ENCODE measurements around the gene COL17A1. TPM values are rescaled to one million over a fixed set of nuclear protein-coding genes. Genes with fewer than 3 reads are reported as not detected.

The COL17A1 gene
- total RNA-seq, 1 experiment from 2014 or later: 3.5 TPM

GRCh38 chr10:104040382-104040781 is 45.3 kb downstream of the COL17A1 start:
- POLR2A ChIA-PET: no interaction called here
- intact Hi-C loops (cut with micrococcal nuclease): no loop called here

More at GRCh38 chr10:104040382-104040781, 45.3 kb downstream of the COL17A1 start:
- no peak overlapping the region for H3K27ac ChIP-seq (ENCODE audit: low read depth, low read length)
- no peaks in the 10 kb centered on the region for H3K27me3 ChIP-seq (ENCODE audit: insufficient read depth, low read length)
- TF ChIP-seq TCF7L2 (IDR thresholded peaks at IDR 0.05; ENCODE audit: borderline replicate concordance, extremely low read depth, insufficient read depth, insufficient read length) (no peak), YY1 (IDR thresholded peaks at IDR 0.05; ENCODE audit: extremely low read depth, insufficient replicate concordance, low read depth, low read length) (no peak), EGR1 (IDR thresholded peaks at IDR 0.05; ENCODE audit: low read depth) (no peak), FOSL1 (IDR thresholded peaks at IDR 0.05; ENCODE audit: low read depth) (no peak), ZBTB33 (IDR thresholded peaks at IDR 0.05; ENCODE audit: extremely low read depth, insufficient replicate concordance, low read length) (no peak)
- H3K9me3 ChIP-seq (ENCODE audit: control insufficient read depth in 1 of 2, insufficient read depth in 1 of 2, low read depth in 1 of 2, low read length in 2 of 2): no peaks in the 10 kb centered on the region
- H3K9me2 ChIP-seq (ENCODE audit: insufficient read depth): no peaks in the 10 kb centered on the region
- H3K9ac ChIP-seq (ENCODE audit: low read length): no peak overlapping the region
- ATAC-seq (no peak), DNase-seq (ENCODE audit: low read depth, low spot score) (no peak)
- no peak overlapping the region for H3K4me3 ChIP-seq (replicated peaks in 1 of 2; ENCODE audit: low read depth in 1 of 2, low read length in 2 of 2)
- no peak overlapping the region for H2AFZ ChIP-seq (ENCODE audit: low read depth, low read length, poor library complexity, severe bottlenecking)
- no TSS peak for BruUV-seq (replicated peaks)
- H4K20me1 ChIP-seq (ENCODE audit: insufficient read depth): no peaks in the 10 kb centered on the region
- ChIA-PET CTCF (no interaction called here), RAD21 (ENCODE audit: low non-redundant PET in 1 of 2, low total read pairs in 2 of 2, uncharacterized antibody in 2 of 2, unreplicated experiment in 2 of 2) (no interaction called here)
- peaks cover 0 to 4% of the 10 kb centered on the region in 2 experiments; a peak in 2 of 4 replicates for H3K4me1 ChIP-seq (ENCODE audit: control insufficient read depth in 1 of 2, insufficient read depth in 2 of 2, low read length in 2 of 2)
- no peaks in the 10 kb centered on the region for H3K79me2 ChIP-seq (ENCODE audit: insufficient read depth, low read length)
- no peak overlapping the region for H3K4me2 ChIP-seq (ENCODE audit: low read length)
- H3K36me3 ChIP-seq (ENCODE audit: control insufficient read depth in 1 of 2, insufficient read depth in 2 of 2, low read length in 2 of 2): no peaks in the 10 kb centered on the region
